Ovary (tissue), 9 donors: ENCODE measurements around the gene FAM3C. TPM values are rescaled to one million over a fixed set of nuclear protein-coding genes. Genes with fewer than 3 reads are reported as not detected.

Source experiments
- DNase-seq, 5 donors: peaks; one replicate each; pipeline ENCODE4 v3.0.0-alpha.2; 2019 to 2020
- H3K27ac ChIP-seq, 2 donors: fragments of 200-600 bp; one replicate each; pipeline versions ENCODE4 v1.5.1 to v1.8.0; 2019 to 2022
- H3K27me3 ChIP-seq: fragments of 200-600 bp; one replicate; pipeline ENCODE4 v1.8.0; 2022
- H3K36me3 ChIP-seq: fragments of 200-600 bp; sonication (generic); one replicate; pipeline ENCODE4 v1.5.1; 2019
- H3K4me1 ChIP-seq: one replicate; pipeline ENCODE4 v1.8.1; 2013; ENCODE audit warnings: mild to moderate bottlenecking, moderate library complexity; ENCODE audit not compliant: insufficient read depth
- H3K4me3 ChIP-seq: fragments of 200-600 bp; sonication (generic); one replicate; pipeline ENCODE4 v1.5.1; 2017
- H3K9me3 ChIP-seq, 2 donors: fragments of 200-600 bp in 1 of 2; sonication (generic) in 1 of 2; one replicate each; pipeline versions ENCODE4 v1.5.1 to v1.8.1; 2013 to 2019; ENCODE audit warnings: mild to moderate bottlenecking in 1 of 2, moderate library complexity in 1 of 2
- EP300 ChIP-seq: sonication (generic); formaldehyde crosslinking; IDR thresholded peaks from one replicate; pipeline ENCODE4 v1.6.1; 2017; ENCODE audit warnings: antibody characterized with exemption
- POLR2A ChIP-seq: fragments of 450-650 bp; IDR thresholded peaks from one replicate; pipeline ENCODE4 v1.6.1; 2017; ENCODE audit warnings: antibody characterized with exemption, mild to moderate bottlenecking, moderate library complexity
- WGBS, 3 donors: extraction: QIAGEN DNeasy Blood & Tissue Kit in 1 of 3; methylation state at CpG; one replicate each; pipeline versions ENCODE4 v1.1.5 to v1.1.7; 2013 to 2017; 5-methylcytosine and 5-hydroxymethylcytosine counted together
- intact Hi-C, 4 donors: fragments of 100-400 bp; cut with DNase I; formaldehyde crosslinking; loops; one replicate each; pipeline versions ENCODE4 v1.11.0 to v1.15.1; 2022 to 2023
- polyA plus RNA-seq, 2 donors: library from polyadenylated mRNA; stranded (reverse); fragments of 200-250 nt in 1 of 2; fragments of 350-450 nt in 1 of 2; fragmentation: Illumina TruSeq in 1 of 2; extraction: RNeasy Lipid Tissue Mini Kit (QIAGEN cat#74804) in 1 of 2; gene quantifications; one replicate each; pipeline ENCODE4 v1.2.3, GENCODE V29; 2013 to 2014
- total RNA-seq, 7 donors: library from RNA; depleted of rRNA in 2 of 7; stranded (reverse); fragments of >200 nt in 2 of 7; fragmentation: NEBNext Ultra II Directional in 3 of 7; extraction: Animal tissue kit (Norgen Biotek cat#: 25700) in 3 of 7; gene quantifications; one replicate each; pipeline versions ENCODE4 v1.1.0 to v1.2.4, GENCODE V29; 2016 to 2023
- TF ChIP-seq, protein P1 (sequence below), 3 donors: fragments of 450-650 bp in 2 of 3; fragments of 200-600 bp in 1 of 3; IDR thresholded peaks; one replicate each; pipeline versions ENCODE4 v1.5.1 to v1.8.0; 2016 to 2022; ENCODE audit warnings: antibody characterized with exemption in 3 of 3, mild to moderate bottlenecking in 1 of 3
- donor health status: DM: no; HTN: no; CAD: no; lungs with moderate emphysema.
- donor health status: DM: no; HTN: no; CAD: no.
- donor health status: Bipolar disorder and iron deficiency.
- donor health status: DM: yes; HTN: yes; CAD: no.
- donor health status: DM: no; HTN: no; CAD: no.
- donor health status: DM: yes; HTN: yes; CAD: no.

The FAM3C gene
- total and polyA plus RNA-seq, 9 donors, result 31.8 to 88.9 (median 48.5) TPM

DNA sequence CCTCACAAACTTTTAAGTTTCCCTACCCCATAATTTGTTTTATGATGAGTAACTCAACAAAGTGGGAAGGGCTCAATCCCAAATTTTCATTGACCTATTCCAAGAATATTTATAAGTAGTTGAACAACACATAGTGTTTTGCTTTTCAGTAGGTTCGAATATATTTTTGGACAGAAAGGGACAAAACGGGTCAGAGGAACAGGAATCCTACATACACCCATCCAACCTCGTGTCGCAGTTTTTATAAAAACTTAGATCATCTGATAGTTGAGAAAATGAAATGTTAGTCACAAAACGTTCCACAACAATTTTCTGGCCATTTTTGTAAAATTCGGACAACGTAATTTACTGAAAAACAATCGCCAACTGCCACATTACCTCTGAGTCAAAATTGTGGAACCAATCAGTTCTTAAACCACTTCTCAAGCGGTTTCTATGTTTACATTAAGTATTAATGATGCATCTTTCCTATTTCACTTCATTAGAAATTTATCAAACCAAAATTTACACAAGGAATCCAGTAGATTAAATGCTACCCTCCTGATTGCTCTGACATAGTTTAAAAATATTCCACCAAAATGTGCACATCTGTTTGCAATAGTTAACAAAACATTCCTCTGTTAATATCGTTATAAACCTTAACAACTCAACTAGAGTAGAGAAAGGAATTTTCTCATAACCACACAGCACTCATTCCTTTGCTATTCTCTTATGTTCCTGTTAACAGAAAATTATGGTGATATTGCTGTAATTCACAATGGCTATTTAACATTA, 61.0 kb downstream of the FAM3C start:
- H3K4me1 ChIP-seq, result no peaks in the 10 kb centered on the region
- no peaks in the 10 kb centered on the region for H3K27me3 ChIP-seq
- no peaks in the 10 kb centered on the region for H3K36me3 ChIP-seq
- DNase-seq, result no peak
- TF ChIP-seq EP300, result no peak
- no peak for TF ChIP-seq POLR2A
- 83 to 88% (median 86%) methylated on average over 10 of the region's 10 CpGs for WGBS, 3 donors
- no peak overlapping the region for H3K4me3 ChIP-seq
- no peak overlapping the region for H3K27ac ChIP-seq
- intact Hi-C loops, result no loop called here
- H3K9me3 ChIP-seq, result no peaks in the 10 kb centered on the region

DNA sequence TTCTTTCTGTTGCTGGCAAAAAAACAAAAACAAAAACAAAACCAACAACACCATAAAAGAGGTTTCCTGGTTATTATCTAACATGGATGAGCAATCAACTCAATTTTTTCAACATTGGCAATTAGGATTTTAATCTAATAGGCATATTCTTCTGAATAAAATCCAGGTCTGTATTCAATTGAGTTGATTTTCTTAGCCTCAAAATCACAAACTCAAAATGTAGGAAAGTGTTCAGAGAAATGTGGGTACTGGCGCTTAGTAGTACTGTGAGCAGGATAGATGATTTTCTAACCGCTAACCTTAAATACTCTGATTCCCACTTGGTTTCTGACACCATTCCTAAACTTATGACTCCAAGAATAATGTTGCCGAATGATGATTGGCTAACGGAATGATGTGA, 61.7 kb downstream of the FAM3C start:
- no peak overlapping the region for H3K4me3 ChIP-seq
- no peaks in the 10 kb centered on the region for H3K36me3 ChIP-seq
- H3K9me3 ChIP-seq, result no peaks in the 10 kb centered on the region
- WGBS, 3 donors, result 97 to 100% (median 97%) methylated on average over 4 of the region's 4 CpGs
- TF ChIP-seq, protein P1, sequence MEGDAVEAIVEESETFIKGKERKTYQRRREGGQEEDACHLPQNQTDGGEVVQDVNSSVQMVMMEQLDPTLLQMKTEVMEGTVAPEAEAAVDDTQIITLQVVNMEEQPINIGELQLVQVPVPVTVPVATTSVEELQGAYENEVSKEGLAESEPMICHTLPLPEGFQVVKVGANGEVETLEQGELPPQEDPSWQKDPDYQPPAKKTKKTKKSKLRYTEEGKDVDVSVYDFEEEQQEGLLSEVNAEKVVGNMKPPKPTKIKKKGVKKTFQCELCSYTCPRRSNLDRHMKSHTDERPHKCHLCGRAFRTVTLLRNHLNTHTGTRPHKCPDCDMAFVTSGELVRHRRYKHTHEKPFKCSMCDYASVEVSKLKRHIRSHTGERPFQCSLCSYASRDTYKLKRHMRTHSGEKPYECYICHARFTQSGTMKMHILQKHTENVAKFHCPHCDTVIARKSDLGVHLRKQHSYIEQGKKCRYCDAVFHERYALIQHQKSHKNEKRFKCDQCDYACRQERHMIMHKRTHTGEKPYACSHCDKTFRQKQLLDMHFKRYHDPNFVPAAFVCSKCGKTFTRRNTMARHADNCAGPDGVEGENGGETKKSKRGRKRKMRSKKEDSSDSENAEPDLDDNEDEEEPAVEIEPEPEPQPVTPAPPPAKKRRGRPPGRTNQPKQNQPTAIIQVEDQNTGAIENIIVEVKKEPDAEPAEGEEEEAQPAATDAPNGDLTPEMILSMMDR (IDR thresholded peaks at IDR 0.05), result no peak
- intact Hi-C loops, result no loop called here
- no peak for DNase-seq
- no peaks in the 10 kb centered on the region for H3K27me3 ChIP-seq
- H3K4me1 ChIP-seq, result peaks cover 3% of the 10 kb centered on the region
- H3K27ac ChIP-seq, result no peak overlapping the region

DNA sequence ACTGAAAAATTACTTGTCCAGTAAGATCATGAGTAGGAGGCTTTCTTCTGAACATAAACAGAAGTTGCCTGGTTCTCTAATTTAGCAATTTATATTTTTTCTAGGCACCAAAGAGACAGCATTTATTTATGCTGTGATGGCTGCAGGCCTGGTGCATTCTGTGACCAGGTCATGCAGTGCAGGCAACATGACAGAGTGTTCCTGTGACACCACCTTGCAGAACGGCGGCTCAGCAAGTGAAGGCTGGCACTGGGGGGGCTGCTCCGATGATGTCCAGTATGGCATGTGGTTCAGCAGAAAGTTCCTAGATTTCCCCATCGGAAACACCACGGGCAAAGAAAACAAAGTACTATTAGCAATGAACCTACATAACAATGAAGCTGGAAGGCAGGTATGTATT, 64.5 kb downstream of the FAM3C start:
- Histone ChIP-seq H3K4me3 (no peak overlapping the region), H3K4me1 (peaks cover 3% of the 10 kb centered on the region), H3K9me3 (no peaks in the 10 kb centered on the region), H3K36me3 (no peaks in the 10 kb centered on the region), H3K27me3 (no peaks in the 10 kb centered on the region), H3K27ac (no peak overlapping the region)
- DNase-seq, result no peak
- TF ChIP-seq, protein P1 (IDR thresholded peaks at IDR 0.05), result no peak
- TF ChIP-seq EP300 (no peak), POLR2A (no peak)
- intact Hi-C loops, result no loop called here
- WGBS, 3 donors, result 86 to 92% (median 92%) methylated on average over 5 of the region's 5 CpGs

DNA sequence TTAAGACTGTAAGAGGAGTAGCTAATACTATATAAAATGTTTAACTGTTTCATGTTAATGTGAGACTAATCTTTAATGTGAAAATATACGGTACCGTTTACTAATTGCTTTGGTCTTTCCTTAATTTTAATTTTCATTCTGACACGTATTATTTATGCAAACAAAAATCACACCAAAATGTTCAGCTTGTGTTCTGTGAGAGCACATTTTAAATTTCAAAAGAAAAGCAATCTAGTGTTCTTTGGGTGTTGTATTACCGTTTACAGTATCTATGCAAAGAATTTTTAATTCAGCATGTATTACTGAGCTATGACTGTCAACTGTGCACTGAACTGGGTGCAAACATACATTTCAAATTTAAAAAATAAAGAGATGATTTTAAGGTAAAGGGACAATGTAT, 65.1 kb downstream of the FAM3C start:
- intact Hi-C loops, result no loop called here
- no peaks in the 10 kb centered on the region for H3K27me3 ChIP-seq
- H3K4me3 ChIP-seq, result no peak overlapping the region
- no peaks in the 10 kb centered on the region for H3K36me3 ChIP-seq
- H3K4me1 ChIP-seq, result peaks cover 3% of the 10 kb centered on the region
- TF ChIP-seq POLR2A (no peak), EP300 (no peak)
- TF ChIP-seq, protein P1 (IDR thresholded peaks at IDR 0.05), result no peak
- 68 to 81% (median 76%) methylated on average over 4 of the region's 4 CpGs for WGBS, 3 donors
- no peak overlapping the region for H3K27ac ChIP-seq
- DNase-seq, result no peak
- H3K9me3 ChIP-seq, result no peaks in the 10 kb centered on the region

DNA sequence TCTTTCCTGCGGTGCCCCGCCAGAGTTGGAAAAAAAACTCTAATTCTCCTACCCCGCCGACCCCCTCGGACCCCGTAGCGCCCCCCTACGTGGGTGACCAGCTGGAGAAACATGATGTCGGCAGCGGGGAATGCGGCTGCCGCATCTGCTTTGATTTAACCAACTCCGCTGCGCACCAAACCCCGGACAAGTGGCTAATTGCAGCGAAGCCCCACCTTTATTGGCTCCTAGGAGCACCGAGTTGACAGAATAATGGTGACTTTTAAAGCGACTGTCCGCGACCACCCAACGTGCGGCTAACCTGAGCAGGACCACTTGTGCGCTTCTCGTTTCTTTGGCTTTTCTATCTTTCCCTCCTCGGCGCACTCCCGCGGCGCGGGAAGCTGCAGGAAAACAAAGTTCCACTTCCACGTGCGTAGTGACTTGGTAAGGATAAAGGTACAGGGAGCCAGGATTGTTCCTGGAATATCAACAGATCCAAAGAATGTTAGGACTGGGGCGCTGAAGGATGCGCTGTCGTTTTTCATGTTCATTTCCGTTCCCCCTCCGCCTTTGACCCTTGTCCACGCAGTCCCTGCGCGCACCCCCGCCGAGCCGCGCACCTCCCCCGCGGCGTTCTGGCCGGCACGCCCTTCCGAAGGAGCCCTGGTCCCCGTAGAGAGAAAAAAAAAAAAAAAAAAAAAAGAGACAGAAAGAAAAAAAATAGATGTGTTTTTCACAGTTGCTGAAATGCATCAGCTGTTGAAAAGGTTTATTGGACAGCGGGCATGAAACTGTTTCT, 65.9 kb downstream of the FAM3C start:
- H3K27ac ChIP-seq, result no peak overlapping the region

More for the DNA sequence above, 65.9 kb downstream of the FAM3C start:
- intact Hi-C loops, result no loop called here
- DNase-seq, result peak in 1 of 5 donors; percentile 18
- H3K27me3 ChIP-seq, result no peaks in the 10 kb centered on the region
- 2 to 3% (median 2%) methylated on average over 52 of the region's 52 CpGs for WGBS, 3 donors
- H3K36me3 ChIP-seq, result no peaks in the 10 kb centered on the region
- TF ChIP-seq POLR2A (no peak), EP300 (no peak)
- TF ChIP-seq, protein P1 (IDR thresholded peaks at IDR 0.05), result no peak
- H3K9me3 ChIP-seq, result no peaks in the 10 kb centered on the region
- H3K4me1 ChIP-seq, result peaks cover 3% of the 10 kb centered on the region
- peak overlapping the region; percentile 31 for H3K4me3 ChIP-seq
